Measurements from ENCODE around the gene GPSM3.

The GPSM3 gene

GRCh38 chr6:32179766-32180405 is 12.6 kb downstream of the GPSM3 start:
- TF ChIP-seq CTCF (IDR thresholded peaks at IDR 0.05; ENCODE audit: borderline replicate concordance, insufficient read depth, low read depth, low read length), result no peak
- no peak overlapping the region for H3K4me3 ChIP-seq (ENCODE audit: low read depth, low read length)

DNA sequence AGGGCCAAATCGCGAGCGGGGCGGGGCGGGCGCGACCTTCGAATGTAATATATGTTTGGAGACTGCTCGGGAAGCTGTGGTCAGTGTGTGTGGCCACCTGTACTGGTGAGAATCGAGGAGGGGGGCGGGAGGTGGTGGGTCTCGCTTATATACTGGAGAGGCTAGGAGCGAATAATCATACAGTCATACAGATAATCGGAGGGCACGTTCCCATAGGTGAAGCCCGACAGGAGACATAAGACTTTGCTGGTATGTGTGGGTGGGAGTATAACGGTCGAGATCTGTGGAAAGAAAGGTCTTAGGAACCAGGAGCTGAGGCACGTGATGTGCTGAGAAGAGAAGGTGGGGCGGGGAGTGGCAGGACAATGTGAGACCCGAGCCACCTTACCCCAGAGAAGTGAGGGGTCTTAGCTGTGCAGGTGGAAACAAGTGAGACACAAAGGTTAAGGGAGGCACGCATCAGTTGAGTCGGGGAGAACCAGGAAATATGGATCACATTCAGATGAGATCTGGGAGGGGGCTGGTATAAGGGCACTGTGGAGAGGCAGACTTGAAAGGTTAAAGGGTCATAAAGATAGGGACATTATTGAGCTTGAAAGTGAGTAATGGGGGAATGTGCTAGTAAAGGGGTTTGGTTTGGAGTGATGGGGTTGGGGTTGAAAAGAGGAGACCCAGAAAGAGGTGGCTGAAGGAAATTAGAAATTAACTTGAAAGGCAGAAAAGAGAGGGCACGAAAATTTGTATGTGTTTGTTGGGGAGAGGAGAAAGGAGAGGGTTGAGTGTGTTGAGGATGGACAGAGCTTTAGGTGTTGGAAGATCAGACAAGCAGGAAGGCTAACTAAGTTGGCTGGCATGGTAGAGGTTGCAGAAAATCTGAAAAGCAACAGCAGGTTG is 13.6 kb downstream of the GPSM3 start:
- H3K4me3 ChIP-seq (ENCODE audit: low read depth, low read length), result peak overlapping the region; percentile 52
- TF ChIP-seq CTCF (IDR thresholded peaks at IDR 0.05; ENCODE audit: borderline replicate concordance, insufficient read depth, low read depth, low read length), result no peak

GRCh38 chr6:32177788-32178546 is 14.5 kb downstream of the GPSM3 start, which contains the start of gene RNF5:
RNF5 (plus strand) TSS chr6:32178405; CDS start chr6:32178512, 107 bp downstream.
- peak within 1 kb of the TSS; percentile 52 for H3K4me3 ChIP-seq (ENCODE audit: low read depth, low read length)
- no peak for TF ChIP-seq CTCF (IDR thresholded peaks at IDR 0.05; ENCODE audit: borderline replicate concordance, insufficient read depth, low read depth, low read length)

DNA sequence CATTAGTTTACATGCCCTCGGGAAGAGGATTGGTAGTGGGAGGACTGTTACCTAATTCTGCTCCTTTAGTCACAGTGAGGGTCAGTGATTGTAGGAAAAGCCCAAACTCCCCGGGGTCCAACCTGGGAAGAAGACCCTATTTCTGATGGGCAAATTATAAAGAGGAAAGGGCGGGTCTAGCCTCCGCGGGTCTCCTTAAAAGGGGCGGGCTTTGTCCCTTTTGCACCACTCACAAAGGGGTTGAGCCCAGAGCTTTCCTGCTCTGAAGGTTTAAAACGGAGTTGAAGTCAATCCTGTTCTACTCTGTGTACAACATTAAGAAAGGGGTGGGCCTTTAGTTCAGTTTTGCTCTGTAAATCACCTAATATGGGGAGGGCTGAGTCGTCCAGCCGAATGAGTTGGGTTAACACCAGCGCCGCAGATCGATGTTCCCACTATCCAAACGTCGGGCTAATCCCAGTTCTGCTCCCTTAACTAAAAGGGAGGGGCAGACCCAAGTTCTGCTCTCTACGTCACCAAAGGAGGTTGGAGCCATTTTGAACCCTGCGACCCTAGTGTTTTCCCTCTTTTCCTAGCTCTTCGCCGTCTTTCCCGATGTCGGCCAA is 15.2 kb downstream of the GPSM3 start:
- peak overlapping the region; percentile 51 for H3K4me3 ChIP-seq (ENCODE audit: low read depth, low read length)
- no peak for TF ChIP-seq CTCF (IDR thresholded peaks at IDR 0.05; ENCODE audit: borderline replicate concordance, insufficient read depth, low read depth, low read length)

DNA sequence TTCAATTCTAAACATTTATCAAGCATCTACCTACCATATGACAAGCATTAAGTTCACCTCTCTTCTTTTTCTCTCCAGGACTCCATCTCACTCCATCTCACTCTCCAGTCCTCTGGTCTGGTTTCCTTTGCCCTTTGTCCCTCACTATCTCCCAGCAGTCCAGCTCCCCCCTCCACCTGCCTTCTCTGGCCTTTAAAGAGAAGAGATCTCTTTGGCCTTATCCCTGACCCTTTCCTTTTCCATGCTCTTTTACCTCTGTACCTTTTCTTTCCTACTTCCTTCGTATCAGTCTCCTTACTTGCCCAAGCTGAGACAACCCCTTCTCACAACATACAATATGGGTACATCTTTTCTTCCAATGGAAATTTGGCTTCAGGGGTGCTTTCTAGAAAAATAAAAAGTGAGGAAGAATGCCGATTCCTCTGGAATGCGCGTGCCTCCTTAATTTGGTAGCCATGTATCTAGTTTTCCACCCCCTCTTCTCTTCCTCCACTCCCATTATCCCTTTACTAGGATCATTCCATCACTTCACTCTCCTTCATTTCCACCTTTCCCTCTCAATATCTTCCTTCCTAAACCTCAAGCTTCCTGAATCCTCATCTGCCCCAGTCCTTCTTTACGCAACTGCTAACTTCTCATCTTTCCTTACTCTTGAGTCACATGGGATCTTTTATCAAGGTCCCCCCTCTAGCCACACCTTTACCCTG is 15.8 kb downstream of the GPSM3 start:
- no peak for TF ChIP-seq CTCF (IDR thresholded peaks at IDR 0.05; ENCODE audit: borderline replicate concordance, insufficient read depth, low read depth, low read length)
- H3K4me3 ChIP-seq (ENCODE audit: low read depth, low read length), result peak overlapping the region; percentile 51

Measured in GM12875 (cell line).